GM04504 (cell line): ENCODE measurements around the gene RREB1.
A peak's percentile ranks its signal among the peaks of the same experiment; 100 is the strongest.

Source experiments
- DNase-seq: peaks from one replicate; pipeline ENCODE4 v3.0.0-alpha.2; 2012; ENCODE audit warnings: low read depth

RREB1 gene

DNA sequence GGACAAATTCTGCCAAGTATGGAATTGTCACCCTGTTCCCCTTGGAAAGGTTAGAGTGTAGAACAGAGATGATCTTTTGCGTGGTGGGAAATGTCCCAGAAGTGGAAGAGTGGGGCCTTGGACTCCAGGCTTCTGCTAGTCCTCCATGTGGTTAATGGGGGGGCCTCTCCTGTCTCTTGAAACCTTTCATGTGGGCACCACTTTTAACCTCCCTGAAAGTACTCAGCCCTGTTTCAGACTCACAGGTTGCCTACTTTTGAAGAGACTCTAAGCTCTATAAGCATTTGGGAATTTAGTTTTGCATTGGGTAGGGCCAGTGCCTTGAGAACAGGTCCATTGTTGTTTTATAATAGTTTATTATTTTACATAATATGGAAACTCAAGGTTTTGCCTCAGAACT lies 17.5 kb downstream of the RREB1 start:
- DNase-seq: no peak

DNA sequence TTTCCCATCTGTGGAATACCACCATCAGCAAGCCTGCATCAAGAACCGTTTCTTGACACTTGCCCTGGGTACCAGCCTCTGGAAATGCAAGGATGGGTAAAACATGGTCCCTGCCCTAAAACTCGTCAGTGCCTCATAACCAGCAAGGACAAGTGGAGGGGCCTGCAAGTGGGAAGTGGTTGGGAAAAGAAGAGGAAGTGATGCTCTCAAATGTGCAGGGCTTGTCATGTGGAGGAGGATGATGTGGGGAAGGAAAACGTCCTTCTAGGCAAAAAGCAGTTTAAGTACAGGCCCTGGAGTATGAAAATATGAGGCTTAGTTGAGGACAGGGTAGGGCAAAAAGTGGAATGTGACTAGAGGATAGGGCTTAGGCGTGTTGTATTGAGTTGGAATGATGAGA lies 19.0 kb downstream of the RREB1 start:
- DNase-seq: no peak

DNA sequence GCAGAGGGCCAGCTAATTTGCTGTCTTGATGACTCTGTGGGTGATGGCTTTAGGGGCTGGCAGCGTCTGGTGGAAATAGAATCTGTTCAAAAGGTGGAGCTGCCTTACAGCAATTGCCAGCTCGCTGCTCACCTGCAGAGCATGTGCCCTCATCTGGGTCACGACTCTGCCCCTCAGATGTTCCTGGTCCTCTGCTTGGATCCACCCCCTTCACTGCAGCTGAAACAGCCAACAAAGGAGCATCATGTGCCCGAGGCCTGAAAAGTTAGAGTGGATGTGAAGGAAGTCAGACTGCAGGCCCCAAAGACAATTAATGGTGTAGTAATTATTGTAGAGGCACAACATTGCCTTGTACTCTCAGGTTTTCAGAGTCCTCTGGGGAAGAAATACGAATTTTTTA lies 19.9 kb downstream of the RREB1 start:
- DNase-seq: no peak

DNA sequence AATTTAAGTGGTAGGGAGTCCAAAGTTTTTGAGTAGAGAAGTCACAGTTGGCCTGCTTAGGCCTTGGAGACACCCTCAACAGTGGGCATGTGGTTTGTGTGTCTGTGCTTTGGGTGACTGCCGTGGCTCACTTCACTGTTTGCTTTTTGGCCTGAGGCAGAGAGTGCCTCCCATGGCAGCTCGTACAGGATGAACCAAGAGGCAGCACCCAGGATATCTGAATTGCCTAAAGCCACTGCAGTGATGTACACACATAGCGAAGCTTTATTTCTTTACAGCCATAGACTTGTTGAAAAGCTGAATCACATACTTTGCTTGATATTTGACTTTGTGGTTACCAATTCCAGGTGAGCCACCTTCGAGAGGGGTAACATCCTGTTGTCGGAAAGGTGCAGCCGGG lies 21.6 kb downstream of the RREB1 start:
- no peak for DNase-seq

DNA sequence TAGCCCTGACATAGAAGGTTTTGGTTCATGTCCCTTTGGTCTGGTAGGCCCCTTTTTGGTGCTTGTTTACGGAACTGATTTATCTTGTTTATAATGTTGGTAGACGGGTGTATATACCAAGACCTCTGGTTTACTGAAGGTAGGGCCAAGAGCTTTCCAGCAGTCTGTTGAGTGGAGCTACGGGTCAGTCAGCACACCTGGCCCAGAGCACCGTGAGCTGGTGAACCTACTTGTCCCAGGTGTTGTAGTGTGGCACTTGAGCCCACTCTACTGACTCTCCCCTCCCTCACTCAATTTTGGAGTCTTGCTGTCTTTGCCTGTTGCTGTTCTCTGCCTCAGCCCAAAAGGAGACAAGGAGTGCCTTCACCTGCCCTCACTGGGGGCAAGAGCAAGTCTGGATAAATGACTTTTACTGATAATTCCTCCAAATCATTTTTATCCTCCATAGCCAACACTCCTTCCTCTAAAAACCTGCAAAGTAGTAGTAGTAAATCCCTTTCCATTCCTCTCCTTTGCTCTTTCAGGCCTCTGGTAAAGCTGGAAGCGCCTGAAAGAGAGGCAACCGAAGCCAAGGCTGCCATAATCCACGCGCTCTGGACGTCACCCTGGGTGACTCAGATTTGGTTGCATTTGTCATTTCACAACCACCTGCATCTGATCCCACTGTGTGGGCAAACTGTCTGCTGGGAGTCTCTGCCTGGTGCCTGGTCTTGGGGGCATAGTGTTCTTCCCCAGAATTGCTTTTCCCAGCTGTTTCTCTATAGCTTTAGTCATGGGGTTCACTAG lies 22.2 kb downstream of the RREB1 start:
- DNase-seq: peak; percentile 45

DNA sequence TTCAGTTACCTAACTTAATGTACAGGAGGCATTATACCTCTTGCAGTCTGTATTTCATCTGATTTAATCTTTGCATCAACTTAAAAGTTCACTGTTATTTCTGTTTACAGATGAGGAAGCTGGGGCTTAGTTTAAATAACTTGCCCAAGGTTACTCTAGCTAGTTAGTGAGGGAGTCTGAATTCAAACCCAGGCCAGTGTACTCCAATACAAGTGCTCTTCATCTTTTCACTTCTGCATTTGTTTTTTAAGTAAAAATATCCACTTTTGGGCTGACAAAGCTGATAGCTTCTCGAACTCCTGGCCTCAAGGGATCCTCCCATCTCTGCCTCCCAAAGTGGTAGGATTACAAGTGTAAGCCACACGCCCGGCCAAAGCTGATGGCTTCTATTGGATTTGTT lies 23.6 kb downstream of the RREB1 start:
- DNase-seq: no peak

DNA sequence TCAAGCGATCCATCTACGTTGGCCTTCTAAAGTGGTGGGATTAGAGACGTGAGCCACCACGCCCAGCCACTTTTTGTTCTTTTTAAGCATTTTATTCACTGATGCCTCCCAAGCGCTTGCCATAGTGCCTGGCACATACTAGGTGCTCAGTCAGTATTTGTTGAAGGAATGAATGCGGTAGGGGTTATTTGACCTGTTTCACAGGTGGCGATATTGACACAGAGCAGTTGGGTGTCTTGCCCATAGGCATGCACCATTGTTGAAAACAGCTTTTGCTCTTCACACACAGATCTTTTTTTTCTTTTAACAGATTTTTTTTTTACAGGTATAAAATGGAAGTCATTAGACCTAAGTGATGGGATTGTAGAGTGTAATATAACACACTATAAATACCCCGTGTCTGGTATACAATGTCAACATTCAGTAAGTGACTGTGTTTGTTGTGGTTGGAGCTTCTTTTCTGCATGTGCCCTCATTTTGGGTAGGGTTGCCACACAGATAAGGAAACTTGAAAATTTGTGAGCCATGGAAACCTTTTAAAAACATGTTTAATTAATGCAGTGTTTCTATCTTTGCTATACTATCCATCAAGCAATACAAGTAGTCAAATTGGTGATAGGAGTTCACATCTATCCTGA lies 24.8 kb downstream of the RREB1 start:
- no peak for DNase-seq

DNA sequence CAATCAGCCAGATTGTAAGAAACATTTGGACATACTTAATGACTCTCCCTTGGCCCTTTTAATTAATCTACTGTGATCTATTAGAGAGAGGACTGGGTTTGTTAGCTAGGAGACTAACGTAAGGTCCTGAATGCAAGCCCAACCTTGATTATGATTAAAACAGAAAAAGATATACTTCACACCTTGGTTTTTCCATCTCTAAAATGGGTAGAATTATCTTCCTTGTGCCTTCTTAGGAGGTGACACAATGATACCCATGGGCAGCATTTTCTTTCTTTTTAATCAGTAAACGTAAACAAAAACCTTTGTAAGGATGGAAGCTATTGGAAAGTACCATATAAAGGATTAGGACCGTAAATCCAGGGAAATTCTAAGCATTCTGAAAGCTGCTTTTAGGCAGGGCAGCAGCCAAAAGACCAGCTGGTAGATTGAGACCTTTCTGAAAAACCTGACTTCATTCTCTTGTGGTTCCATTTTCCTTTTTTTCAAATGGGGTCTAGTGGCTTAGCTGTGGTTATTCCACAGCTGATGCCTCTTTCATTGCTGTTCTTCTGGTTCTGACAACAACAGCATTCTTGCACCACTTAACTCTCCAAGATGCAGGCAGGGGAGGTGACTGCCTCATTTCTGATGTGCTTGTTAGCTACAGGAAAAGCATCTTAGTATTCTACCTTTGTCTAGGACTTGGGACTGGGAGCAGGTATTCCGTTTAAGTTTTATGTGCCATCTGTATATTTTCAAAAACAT lies 27.4 kb downstream of the RREB1 start:
- DNase-seq: no peak

DNA sequence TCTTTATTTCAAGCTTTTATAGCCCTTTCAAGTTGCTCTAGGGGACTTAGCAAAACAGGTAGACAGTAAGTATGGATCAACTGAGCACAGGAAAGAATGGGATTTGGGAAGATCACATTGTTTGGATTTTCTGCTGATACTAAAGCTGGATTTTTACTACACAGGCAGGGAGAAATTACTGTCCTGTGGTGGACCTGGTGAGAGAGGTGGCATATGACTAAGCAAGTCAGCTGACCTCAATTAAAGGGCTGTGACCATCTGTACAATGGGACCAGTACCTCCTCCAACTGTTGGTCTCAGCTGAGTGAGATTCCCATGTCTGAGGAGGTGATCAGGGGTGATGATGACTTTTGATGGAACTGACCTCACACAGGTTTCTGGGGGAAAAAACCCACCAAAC lies 28.0 kb downstream of the RREB1 start:
- DNase-seq: no peak

DNA sequence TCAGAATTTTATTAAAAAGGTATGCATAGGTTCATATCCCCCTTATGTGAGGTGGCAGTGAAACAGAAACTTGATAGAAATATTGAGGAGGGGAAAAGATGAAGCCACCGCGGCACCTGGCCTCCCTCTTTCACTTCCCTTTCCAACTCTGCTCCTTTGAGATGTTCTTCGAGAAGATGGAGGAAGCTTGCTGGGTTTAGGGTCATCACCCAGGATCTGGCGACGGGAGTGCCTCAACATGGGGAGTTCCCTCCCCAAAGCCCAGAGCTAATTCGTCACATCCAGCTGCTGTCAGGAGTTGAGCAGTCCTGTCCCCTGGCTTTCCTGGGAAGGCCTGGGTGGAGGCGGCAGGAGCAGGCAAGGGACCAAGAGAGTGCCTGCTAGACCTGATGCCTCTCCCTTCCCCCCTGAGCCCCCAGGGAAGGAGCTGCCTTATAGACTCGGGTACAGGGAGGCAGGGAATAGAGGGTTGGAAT lies 29.1 kb downstream of the RREB1 start:
- DNase-seq: no peak

DNA sequence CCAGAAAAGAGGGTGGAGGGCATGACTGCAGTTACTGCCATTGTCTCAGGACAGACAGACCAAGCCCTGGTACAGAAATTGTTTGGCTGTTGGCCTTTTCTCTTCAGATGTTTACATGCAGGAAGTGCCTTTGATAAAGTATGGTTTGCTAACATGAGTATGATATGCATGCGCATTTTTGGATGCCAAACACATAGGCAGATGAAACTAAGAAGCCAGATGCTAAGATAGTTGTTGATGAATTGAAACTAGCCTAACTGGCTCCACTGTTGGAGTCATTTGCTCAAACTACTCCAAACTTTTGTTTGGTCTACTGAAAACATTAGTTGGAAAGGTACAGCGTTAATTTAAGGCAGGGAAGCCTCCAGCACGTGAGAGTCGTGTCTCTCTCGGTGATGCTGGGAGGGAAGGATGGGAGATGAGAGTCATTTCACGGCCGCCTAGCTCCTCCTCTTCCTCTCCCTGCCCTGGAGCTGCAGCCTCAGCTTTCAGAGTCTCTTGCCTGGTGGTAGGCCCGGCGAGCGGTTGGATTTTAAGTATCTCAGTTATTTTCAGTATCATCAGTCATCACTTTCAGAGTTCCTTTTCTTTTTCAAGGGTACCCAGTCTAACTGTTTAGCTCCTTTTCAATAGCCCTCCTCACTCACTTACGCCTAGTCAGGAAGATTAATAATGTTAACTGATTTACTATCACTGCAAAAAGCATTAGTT lies 29.7 kb downstream of the RREB1 start:
- peak; percentile 40 for DNase-seq

DNA sequence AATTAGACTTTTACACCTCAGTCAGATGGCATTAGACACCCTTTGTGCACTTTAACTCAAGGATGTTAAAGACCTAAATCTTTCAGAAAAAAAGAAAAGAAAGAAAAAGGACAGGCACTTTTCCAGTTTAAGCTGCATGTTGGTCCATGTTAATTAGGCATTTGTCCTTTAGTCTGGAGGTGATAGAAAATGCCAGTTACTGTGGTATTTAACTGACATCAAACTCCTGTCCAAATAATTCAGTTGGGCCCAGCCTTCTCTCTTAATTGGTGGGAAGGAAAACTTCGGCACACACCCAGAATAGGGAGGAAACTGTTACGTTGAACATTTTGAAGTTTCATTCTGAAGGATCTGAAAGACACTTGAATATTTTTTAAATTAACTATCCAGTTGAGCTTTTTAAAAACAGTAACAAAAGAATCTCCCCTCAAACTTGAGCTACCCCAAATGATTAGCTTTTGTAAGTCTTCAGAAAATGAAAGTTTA lies 30.3 kb downstream of the RREB1 start:
- DNase-seq: no peak

DNA sequence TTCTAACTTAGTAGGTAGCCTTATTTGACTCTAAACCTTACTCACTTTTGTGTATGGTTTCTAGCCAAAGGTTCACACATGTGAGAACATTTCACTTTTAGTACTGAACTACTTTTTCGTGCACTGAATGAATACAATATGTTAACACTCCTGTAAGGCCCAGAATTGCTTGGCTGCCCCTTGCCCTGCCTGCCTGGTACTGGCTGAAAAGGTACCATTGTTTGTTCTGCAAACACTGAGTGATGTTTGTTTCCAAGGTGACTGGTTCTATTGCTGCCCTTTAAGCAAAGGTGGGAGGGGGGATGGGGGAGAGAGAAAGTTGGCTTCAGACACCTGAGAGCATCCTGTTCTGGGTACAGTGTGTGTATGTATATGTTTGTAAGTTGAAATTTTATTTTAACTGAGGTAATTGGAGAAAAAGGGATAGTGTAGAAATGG lies 31.2 kb downstream of the RREB1 start:
- DNase-seq: no peak

DNA sequence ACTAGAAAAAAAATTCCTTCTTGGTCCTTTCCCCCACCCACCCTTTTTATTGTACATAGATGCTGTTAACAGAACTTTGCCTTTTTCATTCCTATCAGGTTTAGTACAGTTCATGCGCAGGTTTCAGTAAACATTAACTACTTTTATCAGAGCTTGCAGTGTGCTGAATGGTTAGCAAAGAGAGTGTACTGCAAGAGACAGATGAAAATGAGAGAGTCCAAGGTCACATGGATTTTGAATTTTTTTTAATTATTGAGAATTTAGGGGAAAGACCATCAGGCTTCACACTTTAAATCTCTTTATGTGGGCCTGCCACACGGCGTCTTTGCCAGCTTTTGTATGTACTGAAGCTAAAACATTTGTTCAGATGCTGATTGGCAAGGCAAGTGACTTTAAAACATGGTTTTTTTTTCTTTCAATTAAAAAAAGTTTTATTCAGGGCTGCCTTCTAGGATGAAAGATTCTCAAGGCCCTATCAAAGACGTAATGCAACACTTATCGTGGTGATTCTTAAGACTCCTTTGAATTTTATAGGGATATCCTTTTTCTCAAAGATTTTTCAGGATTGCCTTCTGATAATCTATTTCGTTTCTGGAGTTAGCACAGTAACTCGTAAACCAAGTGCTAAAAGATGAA lies 32.2 kb downstream of the RREB1 start:
- DNase-seq: no peak

DNA sequence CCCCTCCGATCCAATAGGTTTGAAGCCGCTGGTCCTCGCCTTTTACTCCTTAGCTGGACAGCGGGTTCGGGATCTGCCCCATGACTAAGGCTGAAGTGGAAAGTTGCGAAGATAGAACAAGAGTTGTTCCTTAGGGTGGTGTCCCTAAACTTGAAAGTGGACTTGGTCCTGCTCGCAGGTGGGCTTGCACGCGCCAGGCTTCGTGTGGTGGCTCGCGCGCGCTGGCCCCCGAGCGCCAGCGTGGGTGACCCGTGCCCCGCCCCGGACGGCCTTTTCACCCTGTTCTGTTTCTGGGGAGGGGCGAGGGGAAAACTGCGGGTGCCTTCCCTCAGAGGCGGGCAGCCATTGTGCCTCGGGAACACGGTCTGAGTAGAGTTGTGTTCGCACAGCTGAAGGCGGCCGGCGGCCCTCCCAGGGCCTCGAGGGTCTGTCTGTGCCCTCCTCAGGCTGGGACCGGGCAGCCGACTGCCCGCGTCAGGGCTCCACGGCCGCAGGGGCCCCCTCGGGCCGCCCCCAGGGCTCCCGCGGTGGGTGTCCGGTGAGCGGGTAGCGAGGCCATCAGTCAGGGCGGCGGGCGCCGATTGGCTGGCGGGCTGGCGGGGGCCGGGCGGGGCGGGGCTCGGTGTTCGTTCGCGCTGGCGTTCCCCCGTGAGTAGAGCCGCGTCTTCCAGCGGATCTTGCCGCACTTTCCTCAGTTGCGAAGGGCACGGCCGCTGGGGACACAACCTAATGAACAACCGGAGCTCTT lies 33.0 kb downstream of the RREB1 start:
- peak; percentile 55 for DNase-seq

DNA sequence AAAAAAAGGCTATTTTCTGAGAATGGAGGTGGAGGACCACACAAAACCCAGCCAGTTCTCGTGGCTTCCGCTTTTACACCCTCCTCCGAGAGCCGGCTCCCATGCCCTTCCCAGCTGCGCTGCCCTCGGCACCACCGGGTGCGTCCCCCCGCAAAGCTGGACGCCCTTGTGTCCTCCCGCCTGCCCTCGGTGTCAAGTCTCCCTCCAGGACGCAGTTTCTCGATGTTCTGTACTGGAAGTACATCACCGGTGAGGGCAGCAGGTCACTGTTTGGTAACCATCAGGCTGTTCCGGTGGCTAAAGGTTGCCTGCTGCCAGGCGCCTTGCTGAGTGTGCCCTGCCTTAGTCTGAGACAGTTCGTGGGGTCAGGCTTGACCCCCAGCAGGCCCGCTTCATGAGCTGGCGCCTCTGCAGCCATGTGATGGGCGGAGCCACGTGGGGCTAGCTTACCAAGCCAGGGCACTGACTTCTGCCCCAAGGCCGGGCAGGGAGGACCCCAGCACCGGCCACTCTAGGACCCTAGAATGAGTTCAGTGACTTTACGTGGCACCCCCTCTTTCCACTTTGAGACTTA lies 34.6 kb downstream of the RREB1 start:
- no peak for DNase-seq

DNA sequence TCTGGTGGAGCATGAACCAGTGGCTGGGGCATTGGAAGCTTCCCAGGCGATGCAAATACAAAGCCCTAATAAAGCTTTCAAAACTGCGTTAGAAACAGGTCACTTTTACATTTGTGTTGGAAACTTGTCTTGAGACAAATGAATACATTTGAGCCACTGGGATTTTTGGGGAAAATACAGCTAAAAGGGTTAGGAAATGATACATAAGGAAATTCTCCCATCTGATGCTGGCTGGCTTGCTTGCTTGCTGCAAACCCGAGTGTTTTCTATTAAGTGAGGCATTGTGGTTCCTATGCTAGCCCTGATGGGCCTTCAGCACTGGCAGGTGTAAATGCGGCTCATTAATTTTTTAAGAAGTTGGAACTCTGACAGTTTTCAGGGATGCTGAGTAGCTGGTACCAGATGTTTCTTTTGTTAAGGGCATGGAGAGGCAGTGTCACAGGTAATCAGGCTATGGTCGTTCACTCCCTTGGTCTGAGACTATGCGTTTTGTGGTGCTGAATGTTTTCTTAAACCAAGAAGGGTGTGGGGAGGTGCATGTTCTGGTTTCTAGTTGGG lies 35.2 kb downstream of the RREB1 start:
- DNase-seq: no peak

DNA sequence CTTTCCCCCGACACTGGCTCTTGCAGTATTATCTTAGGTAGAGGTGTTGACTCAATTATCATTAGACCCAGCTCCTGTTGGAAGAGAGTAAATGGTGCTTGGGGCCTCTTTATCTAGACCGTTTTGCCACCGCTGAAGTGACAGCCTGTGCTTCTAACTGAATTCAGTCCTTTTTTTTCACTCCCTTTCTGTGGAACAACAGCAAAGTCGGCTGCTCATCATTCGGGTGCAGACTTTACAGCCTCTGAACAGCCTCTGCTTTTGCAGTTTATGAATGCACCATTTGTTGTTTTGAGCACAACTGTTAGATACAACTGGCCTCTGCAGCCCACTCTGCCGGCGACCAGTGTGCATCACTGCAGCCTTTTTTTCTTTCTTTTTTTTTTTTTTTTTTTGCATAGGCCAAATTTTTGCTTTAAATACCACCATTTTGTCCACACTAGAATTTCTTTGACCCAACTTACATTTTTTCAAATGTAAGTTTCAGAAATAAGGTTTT lies 35.8 kb downstream of the RREB1 start:
- DNase-seq: no peak

DNA sequence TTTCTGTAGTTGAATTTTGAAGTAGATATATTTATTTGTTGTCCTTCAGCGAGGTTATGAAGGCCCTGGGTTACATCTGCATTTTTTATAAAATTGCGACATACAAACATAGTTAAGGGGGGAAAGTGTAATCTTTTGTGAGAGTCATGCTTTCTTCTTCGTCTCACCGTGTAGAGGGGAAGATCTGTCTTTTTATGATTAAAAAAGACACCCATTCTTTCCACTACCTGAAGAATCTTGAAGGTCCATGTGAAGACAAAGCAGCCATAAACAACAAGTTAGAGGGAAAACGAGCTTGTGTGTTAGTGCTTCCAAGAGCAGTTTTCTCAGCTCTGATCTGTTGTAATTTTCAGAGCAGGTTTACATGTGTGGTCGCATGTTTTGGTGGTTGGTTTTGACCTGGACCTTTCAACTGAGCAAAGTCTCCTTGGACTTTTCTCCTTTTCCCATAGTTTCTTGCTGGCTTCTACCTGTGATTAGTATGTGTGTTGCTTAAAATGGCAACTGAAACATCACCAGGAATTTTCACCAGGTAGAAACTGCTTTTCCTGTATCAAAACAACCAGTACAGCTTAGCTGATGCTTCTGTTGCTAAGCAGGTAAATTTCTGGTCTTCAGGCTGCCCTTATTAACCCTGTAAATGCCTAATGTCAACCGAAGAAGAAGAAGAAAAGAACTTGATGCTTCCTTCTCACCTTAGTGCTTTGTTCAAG lies 37.3 kb downstream of the RREB1 start:
- DNase-seq: no peak

DNA sequence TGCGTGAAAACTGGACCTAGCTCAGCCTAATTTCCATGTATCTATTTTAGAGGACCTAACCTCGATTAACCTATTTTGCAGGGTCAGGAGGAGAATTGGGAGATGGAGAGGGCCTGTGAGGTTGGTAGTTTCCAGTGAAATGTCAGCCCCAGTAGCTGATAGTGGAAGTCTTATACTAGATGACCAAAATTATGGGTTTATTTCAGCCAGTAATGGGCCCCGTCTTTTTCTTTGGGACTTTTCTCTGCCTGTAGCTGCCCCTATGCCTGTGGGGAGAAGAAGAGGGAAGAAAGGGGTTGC lies 37.8 kb downstream of the RREB1 start:
- no peak for DNase-seq
